Neuronal stem cell (in vitro differentiated cells): ENCODE measurements around the gene CCDC170.
"Not testable (repeated sequence)": the region's sequence is repeated elsewhere in the genome, so short reads cannot be mapped to it uniquely, and the experiment has no call there.

Experiments
- DNase-seq: peaks from one replicate; pipeline ENCODE4 v3.0.0-alpha.2; 2013; ENCODE audit warnings: low spot score
- H2AFZ ChIP-seq: one replicate; pipeline ENCODE4 v1.6.1; 2013; ENCODE audit warnings: mild to moderate bottlenecking, low read length, inconsistent platforms
- H2AK5ac ChIP-seq: 2 replicates; pipeline ENCODE4 v1.6.1; 2013; ENCODE audit warnings: low read depth, mild to moderate bottlenecking, inconsistent platforms, low read length, moderate library complexity, mixed read lengths
- H2BK120ac ChIP-seq: 2 replicates; pipeline ENCODE4 v1.6.1; 2013; ENCODE audit warnings: low read depth, mild to moderate bottlenecking, inconsistent platforms, low read length, moderate library complexity, mixed read lengths
- H2BK12ac ChIP-seq: one replicate; pipeline ENCODE4 v1.6.1; 2013; ENCODE audit warnings: low read length, inconsistent platforms
- H2BK15ac ChIP-seq: 2 replicates; pipeline ENCODE4 v1.6.1; 2013; ENCODE audit warnings: mild to moderate bottlenecking, low read length, inconsistent platforms, mixed read lengths
- H2BK5ac ChIP-seq: one replicate; pipeline ENCODE4 v1.6.1; 2013; ENCODE audit warnings: inconsistent platforms, mild to moderate bottlenecking, low read length, moderate library complexity
- H3K14ac ChIP-seq: one replicate; pipeline ENCODE4 v1.6.1; 2013; ENCODE audit warnings: low read length, inconsistent platforms
- H3K18ac ChIP-seq: 2 replicates; pipeline ENCODE4 v1.6.1; 2013; ENCODE audit warnings: low read length, inconsistent platforms
- H3K23ac ChIP-seq: 2 replicates; pipeline ENCODE4 v1.6.1; 2013; ENCODE audit warnings: low read depth, mild to moderate bottlenecking, mixed read lengths, low read length, inconsistent platforms; ENCODE audit not compliant: poor library complexity
- H3K27ac ChIP-seq: replicated peaks from 3 replicates; pipeline ENCODE4 v1.5.1; 2013; ENCODE audit warnings: low read length, inconsistent platforms
- H3K27me3 ChIP-seq, 3 experiments: 2 replicates each; pipeline ENCODE4 v1.6.1; 2013; ENCODE audit warnings: low read length in 3 of 3, mild to moderate bottlenecking in 2 of 3, inconsistent platforms in 1 of 3, low read depth in 1 of 3, mixed read lengths in 1 of 3, moderate library complexity in 1 of 3; ENCODE audit not compliant: control insufficient read depth in 3 of 3, insufficient read depth in 3 of 3
- H3K36me3 ChIP-seq, 2 donors: replicated peaks in 1 of 2; 2 replicates each; pipeline ENCODE4 v1.6.1; 2013; ENCODE audit warnings: low read length in 2 of 2; ENCODE audit not compliant: control insufficient read depth in 2 of 2, insufficient read depth in 2 of 2
- H3K4ac ChIP-seq: 2 replicates; pipeline ENCODE4 v1.6.1; 2013; ENCODE audit warnings: inconsistent platforms, mild to moderate bottlenecking, low read length, moderate library complexity
- H3K4me1 ChIP-seq, 2 donors: 1 replicate in 1 of 2; 2 replicates in 1 of 2; pipeline ENCODE4 v1.6.1; 2013; ENCODE audit warnings: low read length in 2 of 2, low read depth in 1 of 2; ENCODE audit not compliant: control insufficient read depth in 2 of 2, insufficient read depth in 1 of 2
- H3K4me2 ChIP-seq: one replicate; pipeline ENCODE4 v1.6.1; 2013; ENCODE audit warnings: mild to moderate bottlenecking, low read length, inconsistent platforms; ENCODE audit not compliant: insufficient read depth, poor library complexity, severe bottlenecking
- H3K4me3 ChIP-seq, 2 donors: 2 replicates each; pipeline ENCODE4 v1.5.1; 2013; ENCODE audit warnings: low read length in 2 of 2, mild to moderate bottlenecking in 2 of 2, inconsistent platforms in 1 of 2, moderate library complexity in 1 of 2
- H3K79me1 ChIP-seq: one replicate; pipeline ENCODE4 v1.6.1; 2013; ENCODE audit warnings: low read depth, mild to moderate bottlenecking, inconsistent platforms, low read length, moderate library complexity
- H3K9ac ChIP-seq: one replicate; pipeline ENCODE4 v1.6.1; 2013; ENCODE audit warnings: mild to moderate bottlenecking, low read depth, low read length, inconsistent platforms; ENCODE audit not compliant: poor library complexity
- H3K9me3 ChIP-seq, 2 donors: replicated peaks in 1 of 2; 2 replicates each; pipeline versions ENCODE3 to v1.6.1; 2013; ENCODE audit warnings: low read length in 2 of 2, mild to moderate bottlenecking in 2 of 2, inconsistent platforms in 1 of 2, low read depth in 1 of 2, mixed read lengths in 1 of 2, moderate library complexity in 1 of 2; ENCODE audit not compliant: control insufficient read depth in 2 of 2, insufficient read depth in 1 of 2
- H4K8ac ChIP-seq: one replicate; pipeline ENCODE4 v1.6.1; 2013; ENCODE audit warnings: low read depth, mild to moderate bottlenecking, inconsistent platforms, low read length, moderate library complexity
- H4K91ac ChIP-seq: one replicate; pipeline ENCODE4 v1.6.1; 2013; ENCODE audit warnings: low read length, low read depth, mild to moderate bottlenecking, inconsistent platforms; ENCODE audit not compliant: poor library complexity
- whole genome bisulfite sequencing, 2 donors: extraction: QIAGEN DNeasy Blood & Tissue Kit; methylation state at CpG; one replicate each; pipeline ENCODE4 v1.1.7; 2013; ENCODE audit warnings: missing lambda C conversion rate in 2 of 2, mixed read lengths in 1 of 2; ENCODE audit not compliant: insufficient read length in 2 of 2, insufficient replicate concordance in 1 of 2; ENCODE audit errors: extremely low coverage in 2 of 2; 5-methylcytosine and 5-hydroxymethylcytosine counted together

CCDC170 gene

GRCh38 chr6:151450928-151451327, 42.9 kb upstream of the CCDC170 start:
- WGBS, 2 donors, result no CpG with 5 or more reads among the region's 6 CpGs
- H3K4me3 ChIP-seq, result peak overlapping the region in 1 of 2 donors; percentile 81

GRCh38 chr6:151451417-151451949, 42.3 kb upstream of the CCDC170 start:
- Histone ChIP-seq H4K91ac (no peak overlapping the region), H3K4me3 (peak overlapping the region; percentile 81 to 89), H2BK12ac (no peak overlapping the region), H2AK5ac (no peak overlapping the region), H3K4me1 (peaks cover 0 to 3% of the 10 kb centered on the region in 2 donors), H3K23ac (peak overlapping the region; percentile 45), H2BK15ac (no peak overlapping the region), H3K9me3 (peaks cover 0 to 4% of the 10 kb centered on the region in 2 donors), H3K36me3 (peaks cover 0 to 17% of the 10 kb centered on the region in 2 donors), H3K9ac (peak overlapping the region; percentile 82), H3K4ac (no peak overlapping the region), H4K8ac (no peak overlapping the region), H2BK5ac (no peak overlapping the region), H3K14ac (no peak overlapping the region), H2AFZ (peak overlapping the region; percentile 92), H3K4me2 (peak overlapping the region; percentile 53), H3K27me3 (no peaks in the 10 kb centered on the region), H2BK120ac (no peak overlapping the region), H3K18ac (peak overlapping the region; percentile 55), H3K79me1 (no peaks in the 10 kb centered on the region), H3K27ac (peak overlapping the region; percentile 91)
- WGBS, 2 donors, result no CpG with 5 or more reads among the region's 22 CpGs
- DNase-seq, result no peak

More at GRCh38 chr6:151450928-151451327, 42.9 kb upstream of the CCDC170 start:
- H3K4ac ChIP-seq, DNase-seq, H2BK15ac ChIP-seq, H2AFZ ChIP-seq, H3K9me3 ChIP-seq, H3K23ac ChIP-seq, H2BK5ac ChIP-seq, H4K91ac ChIP-seq, H3K79me1 ChIP-seq, H2BK12ac ChIP-seq, H4K8ac ChIP-seq, H2BK120ac ChIP-seq, H3K9ac ChIP-seq, H3K14ac ChIP-seq, H2AK5ac ChIP-seq, H3K4me2 ChIP-seq, H3K18ac ChIP-seq, H3K27me3 ChIP-seq, H3K27ac ChIP-seq, H3K4me1 ChIP-seq: not testable (repeated sequence)
- peaks cover 0 to 17% of the 10 kb centered on the region in 2 donors for H3K36me3 ChIP-seq

GRCh38 chr6:151451950-151452749, 41.7 kb upstream of the CCDC170 start, which contains the start of gene RMND1:
RMND1 (minus strand) TSS chr6:151452126; CDS start chr6:151445811, 6,315 bp downstream.
- no peak within 1 kb of the TSS for H2BK12ac ChIP-seq
- H3K27me3 ChIP-seq, result no peaks in the 10 kb centered on the region
- H3K9ac ChIP-seq, result peak within 1 kb of the TSS; percentile 82
- peak within 1 kb of the TSS; percentile 81 to 90 for H3K4me3 ChIP-seq
- H2BK120ac ChIP-seq, result peak within 1 kb of the TSS; percentile 61
- H2BK15ac ChIP-seq, result no peak within 1 kb of the TSS
- H3K14ac ChIP-seq, result no peak within 1 kb of the TSS
- no peaks in the 10 kb centered on the region for H3K79me1 ChIP-seq
- peak within 1 kb of the TSS; percentile 81 for H3K23ac ChIP-seq
- DNase-seq, result peak; percentile 100
- H4K91ac ChIP-seq, result no peak within 1 kb of the TSS
- no peak within 1 kb of the TSS for H3K4ac ChIP-seq
- peak within 1 kb of the TSS; percentile 92 for H2AFZ ChIP-seq
- H2AK5ac ChIP-seq, result no peak within 1 kb of the TSS
- H3K18ac ChIP-seq, result peak within 1 kb of the TSS; percentile 94
- H2BK5ac ChIP-seq, result peak within 1 kb of the TSS; percentile 92
- peaks cover 0 to 9% of the 10 kb centered on the region in 2 donors for H3K4me1 ChIP-seq
- H3K36me3 ChIP-seq, result peaks cover 0 to 20% of the 10 kb centered on the region in 2 donors
- no CpG with 5 or more reads among the region's 74 CpGs for WGBS, 2 donors
- H3K9me3 ChIP-seq, result peaks cover 0 to 4% of the 10 kb centered on the region in 2 donors
- peak within 1 kb of the TSS; percentile 94 for H3K27ac ChIP-seq
- no peak within 1 kb of the TSS for H4K8ac ChIP-seq
- H3K4me2 ChIP-seq, result peak within 1 kb of the TSS; percentile 80
